Measurements from ENCODE around the gene ATP11B. TPM values are rescaled to one million over a fixed set of nuclear protein-coding genes. Genes with fewer than 3 reads are reported as not detected.

ATP11B gene
- total RNA-seq, 1 experiment from 2014 or later = 70.1 TPM

DNA sequence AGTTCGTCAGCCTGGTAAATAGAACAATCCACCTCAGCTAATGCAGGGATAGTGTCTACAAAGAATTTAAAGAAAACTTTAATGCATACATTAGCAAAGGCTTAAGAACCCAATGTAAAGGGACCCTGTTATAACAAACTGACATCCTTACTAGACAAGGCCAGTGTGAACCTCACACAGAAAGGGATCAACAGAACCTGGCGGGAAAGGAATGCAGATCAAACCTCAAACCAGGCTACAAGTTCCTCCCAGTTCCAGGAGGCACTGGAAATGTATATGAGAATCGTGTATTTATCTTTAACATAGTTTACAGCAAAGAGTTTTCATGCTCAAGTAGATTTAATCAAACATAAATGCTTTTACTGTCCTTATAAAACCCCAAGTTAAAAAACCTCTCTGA, 37.6 kb upstream of the ATP11B start:
- no TSS peak for BruUV-seq (replicated peaks)
- ChIA-PET CTCF (no interaction called here), POLR2A (ENCODE audit: low non-redundant PET) (interaction anchor here (0.7 kb wide), 1 partner anchor 15 kb away, joined by 3 read pairs; no protein-coding TSS in a partner anchor)
- Histone ChIP-seq H3K4me3 (ENCODE audit: low read depth, low read length, poor library complexity, severe bottlenecking) (no peak overlapping the region), H3K9me3 (ENCODE audit: low read depth, low read length, poor library complexity, severe bottlenecking) (no peaks in the 10 kb centered on the region), H3K4me1 (ENCODE audit: insufficient read depth, low read length, poor library complexity, severe bottlenecking) (peaks cover 7% of the 10 kb centered on the region), H3K36me3 (ENCODE audit: insufficient read depth, low read length, poor library complexity, severe bottlenecking) (no peaks in the 10 kb centered on the region), H3K27me3 (replicated peaks; ENCODE audit: insufficient read depth, low read depth, low read length, poor library complexity) (no peaks in the 10 kb centered on the region), H3K27ac (ENCODE audit: low read depth, low read length, poor library complexity, severe bottlenecking) (no peak overlapping the region)
- no peak for DNase-seq (ENCODE audit: low spot score)
- TF ChIP-seq, protein P1, sequence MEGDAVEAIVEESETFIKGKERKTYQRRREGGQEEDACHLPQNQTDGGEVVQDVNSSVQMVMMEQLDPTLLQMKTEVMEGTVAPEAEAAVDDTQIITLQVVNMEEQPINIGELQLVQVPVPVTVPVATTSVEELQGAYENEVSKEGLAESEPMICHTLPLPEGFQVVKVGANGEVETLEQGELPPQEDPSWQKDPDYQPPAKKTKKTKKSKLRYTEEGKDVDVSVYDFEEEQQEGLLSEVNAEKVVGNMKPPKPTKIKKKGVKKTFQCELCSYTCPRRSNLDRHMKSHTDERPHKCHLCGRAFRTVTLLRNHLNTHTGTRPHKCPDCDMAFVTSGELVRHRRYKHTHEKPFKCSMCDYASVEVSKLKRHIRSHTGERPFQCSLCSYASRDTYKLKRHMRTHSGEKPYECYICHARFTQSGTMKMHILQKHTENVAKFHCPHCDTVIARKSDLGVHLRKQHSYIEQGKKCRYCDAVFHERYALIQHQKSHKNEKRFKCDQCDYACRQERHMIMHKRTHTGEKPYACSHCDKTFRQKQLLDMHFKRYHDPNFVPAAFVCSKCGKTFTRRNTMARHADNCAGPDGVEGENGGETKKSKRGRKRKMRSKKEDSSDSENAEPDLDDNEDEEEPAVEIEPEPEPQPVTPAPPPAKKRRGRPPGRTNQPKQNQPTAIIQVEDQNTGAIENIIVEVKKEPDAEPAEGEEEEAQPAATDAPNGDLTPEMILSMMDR (conservative IDR thresholded peaks at IDR 0.05; ENCODE audit: low read depth, low read length) = no peak
- no peak for TF ChIP-seq EZH2 (IDR thresholded peaks at IDR 0.05; ENCODE audit: borderline replicate concordance, low read depth, low read length, poor library complexity, severe bottlenecking)
- intact Hi-C loops (cut with micrococcal nuclease; ENCODE audit: unreplicated experiment) = no loop called here

GRCh38 chr3:182760576-182761164, 32.6 kb upstream of the ATP11B start:
- no peaks in the 10 kb centered on the region for H3K27me3 ChIP-seq (replicated peaks; ENCODE audit: insufficient read depth, low read depth, low read length, poor library complexity)
- H3K4me1 ChIP-seq (ENCODE audit: insufficient read depth, low read length, poor library complexity, severe bottlenecking) = no peaks in the 10 kb centered on the region
- ChIA-PET CTCF (no interaction called here), POLR2A (ENCODE audit: low non-redundant PET) (no interaction called here)
- DNase-seq (ENCODE audit: low spot score) = no peak
- intact Hi-C loops (cut with micrococcal nuclease; ENCODE audit: unreplicated experiment) = no loop called here
- TF ChIP-seq, protein P1 (conservative IDR thresholded peaks at IDR 0.05; ENCODE audit: low read depth, low read length) = no peak
- no peak for TF ChIP-seq EZH2 (IDR thresholded peaks at IDR 0.05; ENCODE audit: borderline replicate concordance, low read depth, low read length, poor library complexity, severe bottlenecking)
- no TSS peak for BruUV-seq (replicated peaks)
- no peaks in the 10 kb centered on the region for H3K9me3 ChIP-seq (ENCODE audit: low read depth, low read length, poor library complexity, severe bottlenecking)
- H3K27ac ChIP-seq (ENCODE audit: low read depth, low read length, poor library complexity, severe bottlenecking) = no peak overlapping the region
- H3K36me3 ChIP-seq (ENCODE audit: insufficient read depth, low read length, poor library complexity, severe bottlenecking) = no peaks in the 10 kb centered on the region
- H3K4me3 ChIP-seq (ENCODE audit: low read depth, low read length, poor library complexity, severe bottlenecking) = no peak overlapping the region

DNA sequence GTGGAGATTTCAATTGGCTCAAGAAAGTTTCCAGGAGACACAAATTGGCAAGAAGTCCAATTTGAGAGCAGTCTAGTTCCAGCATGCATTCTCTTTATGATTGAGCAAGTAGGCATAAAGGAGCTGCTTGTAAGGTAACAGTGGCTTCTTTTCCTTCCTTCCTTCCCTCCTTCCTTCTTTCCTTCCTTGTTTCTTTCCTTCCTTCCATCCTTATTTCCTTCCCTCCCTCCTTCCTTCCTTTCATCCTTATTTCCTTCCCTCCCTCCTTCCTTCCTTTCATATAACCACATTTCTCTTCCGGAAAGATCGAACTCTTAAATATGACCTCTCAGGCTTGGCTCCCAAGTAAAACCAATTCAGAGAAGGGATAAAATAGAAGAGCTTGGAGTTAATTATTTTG, 29.4 kb upstream of the ATP11B start:
- Histone ChIP-seq H3K27me3 (replicated peaks; ENCODE audit: insufficient read depth, low read depth, low read length, poor library complexity) (no peaks in the 10 kb centered on the region), H3K36me3 (ENCODE audit: insufficient read depth, low read length, poor library complexity, severe bottlenecking) (no peaks in the 10 kb centered on the region), H3K9me3 (ENCODE audit: low read depth, low read length, poor library complexity, severe bottlenecking) (no peaks in the 10 kb centered on the region), H3K4me1 (ENCODE audit: insufficient read depth, low read length, poor library complexity, severe bottlenecking) (no peaks in the 10 kb centered on the region), H3K27ac (ENCODE audit: low read depth, low read length, poor library complexity, severe bottlenecking) (no peak overlapping the region), H3K4me3 (ENCODE audit: low read depth, low read length, poor library complexity, severe bottlenecking) (no peak overlapping the region)
- TF ChIP-seq, protein P1 (conservative IDR thresholded peaks at IDR 0.05; ENCODE audit: low read depth, low read length) = no peak
- no peak for TF ChIP-seq EZH2 (IDR thresholded peaks at IDR 0.05; ENCODE audit: borderline replicate concordance, low read depth, low read length, poor library complexity, severe bottlenecking)
- ChIA-PET POLR2A (ENCODE audit: low non-redundant PET) (interaction anchor here (0.8 kb wide), 1 partner anchor 9 kb away, joined by 26 read pairs; no protein-coding TSS in a partner anchor), CTCF (no interaction called here)
- intact Hi-C loops (cut with micrococcal nuclease; ENCODE audit: unreplicated experiment) = no loop called here
- BruUV-seq (replicated peaks) = no TSS peak
- DNase-seq (ENCODE audit: low spot score) = no peak

Data from A673 (cell line).